GM23248 (cell line): Measurements from ENCODE around the gene PRDM7. TPM values are rescaled to one million over a fixed set of nuclear protein-coding genes. Genes with fewer than 3 reads are reported as not detected.

Experiments used
- DNase-seq: peaks from one replicate; pipeline ENCODE4 v3.0.0-alpha.2; 2015
- H2AFZ ChIP-seq: fragments of 200-600 bp; sonication (generic); 2 replicates; pipeline ENCODE4 v1.6.1; 2016; ENCODE audit warnings: antibody characterized with exemption
- H3F3A ChIP-seq: fragments of 200-600 bp; sonication (generic); 2 replicates; pipeline ENCODE4 v1.6.1; 2016; ENCODE audit warnings: mild to moderate bottlenecking, antibody characterized with exemption, mixed run types; ENCODE audit not compliant: insufficient read depth
- H3K27ac ChIP-seq: fragments of 200-600 bp; sonication (generic); 2 replicates; pipeline ENCODE4 v1.5.1; 2016; ENCODE audit warnings: mild to moderate bottlenecking
- H3K27me3 ChIP-seq: fragments of 200-600 bp; sonication (generic); replicated peaks from 2 replicates; pipeline ENCODE4 v1.6.1; 2016; ENCODE audit warnings: mild to moderate bottlenecking; ENCODE audit not compliant: insufficient read depth
- H3K36me3 ChIP-seq: fragments of 200-600 bp; sonication (generic); 2 replicates; pipeline ENCODE4 v1.6.1; 2016; ENCODE audit warnings: low read depth, mild to moderate bottlenecking
- H3K4me1 ChIP-seq: fragments of 200-600 bp; sonication (generic); 2 replicates; pipeline ENCODE4 v1.6.1; 2016; ENCODE audit warnings: mild to moderate bottlenecking; ENCODE audit not compliant: insufficient read depth
- H3K4me2 ChIP-seq: fragments of 200-600 bp; sonication (generic); one replicate; pipeline ENCODE4 v1.6.1; 2016; ENCODE audit warnings: mild to moderate bottlenecking; ENCODE audit not compliant: unreplicated experiment
- H3K4me3 ChIP-seq: fragments of 200-600 bp; sonication (generic); 2 replicates; pipeline ENCODE4 v1.5.1; 2016; ENCODE audit warnings: mild to moderate bottlenecking
- H3K79me2 ChIP-seq: fragments of 200-600 bp; sonication (generic); 2 replicates; pipeline ENCODE4 v1.6.1; 2016; ENCODE audit warnings: mild to moderate bottlenecking; ENCODE audit not compliant: insufficient read depth
- H3K9ac ChIP-seq: fragments of 200-600 bp; sonication (generic); 2 replicates; pipeline ENCODE4 v1.6.1; 2016; ENCODE audit warnings: mild to moderate bottlenecking
- H3K9me2 ChIP-seq: fragments of 200-600 bp; sonication (generic); 2 replicates; pipeline ENCODE4 v1.6.1; 2016; ENCODE audit warnings: mixed run types, mild to moderate bottlenecking, moderate library complexity; ENCODE audit not compliant: insufficient read depth
- H3K9me3 ChIP-seq: fragments of 200-600 bp; sonication (generic); one replicate; pipeline ENCODE4 v1.6.1; 2017; ENCODE audit warnings: low read depth
- H4K20me1 ChIP-seq: fragments of 200-600 bp; sonication (generic); 2 replicates; pipeline ENCODE4 v1.6.0; 2016; ENCODE audit not compliant: insufficient read depth
- EZH2 ChIP-seq: fragments of 200-600 bp; sonication (generic); IDR thresholded peaks from 2 replicates; pipeline ENCODE4 v1.6.1; 2018; ENCODE audit warnings: antibody characterized with exemption, mild to moderate bottlenecking; ENCODE audit not compliant: insufficient read depth, poor library complexity, severe bottlenecking
- EZH2phosphoT487 ChIP-seq: fragments of 200-600 bp; sonication (generic); IDR thresholded peaks from 2 replicates; pipeline ENCODE4 v1.6.1; 2018; ENCODE audit warnings: antibody characterized with exemption, moderate library complexity, mild to moderate bottlenecking, low read depth; ENCODE audit not compliant: insufficient read depth
- WGBS, 2 experiments: methylation state at CpG; one replicate each; pipeline ENCODE4 v1.1.6; 2015 to 2017; ENCODE audit warnings: low lambda C conversion rate in 2 of 2, low coverage in 1 of 2; ENCODE audit errors: missing lambda C conversion rate in 2 of 2; 5-methylcytosine and 5-hydroxymethylcytosine counted together
- in situ Hi-C: fragments of 300-500 bp; cut with MboI; formaldehyde crosslinking; loops from 2 replicates; pipeline ENCODE4 v1.15.0; 2020
- polyA plus RNA-seq: library from polyadenylated mRNA; unstranded; fragments of >200 nt; fragmentation: Nextera tagmentation; extraction: Ambion mirVana; gene quantifications from 2 replicates; pipeline ENCODE4 v1.2.1, GENCODE V29; 2016
- total RNA-seq: library from RNA; depleted of rRNA; stranded (reverse); fragments of >200 nt; shearing (Covaris generic); gene quantifications from 2 replicates; pipeline ENCODE4 v1.2.3, GENCODE V29; 2014

Gene PRDM7
- total and polyA plus RNA-seq, 2 experiments from 2014 or later = not detected

DNA sequence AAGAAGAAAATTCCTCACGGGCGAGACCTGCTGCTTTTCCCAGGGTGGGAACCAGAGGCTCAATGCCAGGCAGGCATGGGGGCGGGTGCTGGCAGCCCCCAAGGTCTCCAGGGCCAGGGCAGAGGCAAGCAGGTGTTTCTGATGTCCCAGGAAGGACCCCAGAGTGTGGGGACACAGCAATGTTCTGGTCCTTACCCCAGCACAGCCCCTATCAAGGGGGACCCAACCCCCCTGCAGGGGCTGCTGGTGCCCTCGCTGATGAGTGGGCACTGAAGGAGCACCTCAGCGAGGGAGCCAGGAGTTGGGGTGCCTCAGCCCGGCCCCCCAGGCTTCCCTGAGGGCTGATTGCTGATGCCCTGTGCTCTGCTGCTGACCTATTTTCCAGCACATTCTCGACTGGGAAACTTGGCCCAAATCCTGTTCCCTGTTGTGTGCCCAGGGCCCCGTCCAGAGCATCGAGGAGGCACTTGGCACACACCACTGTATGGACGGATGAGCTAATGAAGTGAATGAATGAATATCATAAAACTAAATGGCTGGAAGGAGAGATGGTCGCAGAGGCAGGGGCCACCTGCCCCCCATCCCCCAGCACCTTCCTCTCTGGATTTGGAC, 60.7 kb downstream of the PRDM7 start:
- in situ Hi-C loops = no loop called here
- no peak overlapping the region for H2AFZ ChIP-seq
- no peaks in the 10 kb centered on the region for H4K20me1 ChIP-seq
- no peak overlapping the region for H3K4me2 ChIP-seq
- WGBS, 2 experiments = 45 to 49% methylated on average over 11 of the region's 11 CpGs
- no peaks in the 10 kb centered on the region for H3K79me2 ChIP-seq
- no peaks in the 10 kb centered on the region for H3K9me3 ChIP-seq
- peaks cover 14% of the 10 kb centered on the region for H3F3A ChIP-seq
- TF ChIP-seq EZH2 (no peak), EZH2phosphoT487 (no peak)
- H3K27me3 ChIP-seq = no peaks in the 10 kb centered on the region
- H3K4me3 ChIP-seq = no peak overlapping the region
- DNase-seq = no peak
- H3K36me3 ChIP-seq = no peaks in the 10 kb centered on the region
- no peak overlapping the region for H3K27ac ChIP-seq
- H3K4me1 ChIP-seq = peaks cover 14% of the 10 kb centered on the region
- no peak overlapping the region for H3K9ac ChIP-seq
- no peaks in the 10 kb centered on the region for H3K9me2 ChIP-seq

DNA sequence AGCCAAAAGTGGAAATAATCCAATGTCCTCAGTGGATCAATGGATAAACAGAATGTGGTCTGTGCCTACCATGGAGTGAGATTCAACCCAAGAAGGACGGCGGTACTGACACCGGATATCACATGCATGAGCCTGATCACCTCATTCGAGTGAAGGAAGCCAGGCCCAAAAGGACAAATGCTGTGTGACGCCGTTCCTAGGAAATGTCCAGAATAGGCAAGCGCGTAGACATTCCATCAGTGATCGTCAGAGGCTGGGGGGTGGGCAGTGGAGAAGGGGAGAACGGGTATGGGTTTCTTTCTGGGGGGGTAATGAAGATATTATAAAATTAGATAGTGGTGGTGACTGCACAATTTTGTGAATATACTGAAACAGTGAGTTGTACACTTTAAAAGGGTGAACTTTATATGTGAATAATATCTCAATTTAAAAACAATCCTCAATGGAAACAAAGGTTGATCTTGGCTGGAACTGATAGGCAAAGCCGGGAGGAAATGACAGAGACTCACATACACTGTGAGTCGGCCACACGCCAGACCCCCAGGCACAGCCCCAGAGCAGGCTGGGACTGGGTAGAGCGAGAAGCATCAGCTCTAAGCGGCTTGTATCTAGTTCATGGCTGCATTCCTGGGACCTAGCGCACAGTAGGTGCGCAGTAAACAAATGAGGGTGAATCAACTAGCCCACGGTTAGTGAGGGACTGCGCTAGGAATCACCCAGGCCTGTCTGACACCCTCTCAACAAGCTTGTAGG, 61.4 kb downstream of the PRDM7 start:
- Histone ChIP-seq H3K4me1 (peaks cover 7% of the 10 kb centered on the region), H3K4me2 (no peak overlapping the region), H3K9me3 (no peaks in the 10 kb centered on the region), H3K4me3 (no peak overlapping the region), H3K27ac (no peak overlapping the region), H3K79me2 (no peaks in the 10 kb centered on the region), H3F3A (peaks cover 7% of the 10 kb centered on the region), H3K36me3 (no peaks in the 10 kb centered on the region), H4K20me1 (no peaks in the 10 kb centered on the region), H3K9ac (no peak overlapping the region), H3K9me2 (no peaks in the 10 kb centered on the region), H3K27me3 (no peaks in the 10 kb centered on the region), H2AFZ (no peak overlapping the region)
- WGBS, 2 experiments = 83 to 86% methylated on average over 19 of the region's 19 CpGs
- in situ Hi-C loops = no loop called here
- DNase-seq = no peak
- no peak for TF ChIP-seq EZH2
- no peak for TF ChIP-seq EZH2phosphoT487

DNA sequence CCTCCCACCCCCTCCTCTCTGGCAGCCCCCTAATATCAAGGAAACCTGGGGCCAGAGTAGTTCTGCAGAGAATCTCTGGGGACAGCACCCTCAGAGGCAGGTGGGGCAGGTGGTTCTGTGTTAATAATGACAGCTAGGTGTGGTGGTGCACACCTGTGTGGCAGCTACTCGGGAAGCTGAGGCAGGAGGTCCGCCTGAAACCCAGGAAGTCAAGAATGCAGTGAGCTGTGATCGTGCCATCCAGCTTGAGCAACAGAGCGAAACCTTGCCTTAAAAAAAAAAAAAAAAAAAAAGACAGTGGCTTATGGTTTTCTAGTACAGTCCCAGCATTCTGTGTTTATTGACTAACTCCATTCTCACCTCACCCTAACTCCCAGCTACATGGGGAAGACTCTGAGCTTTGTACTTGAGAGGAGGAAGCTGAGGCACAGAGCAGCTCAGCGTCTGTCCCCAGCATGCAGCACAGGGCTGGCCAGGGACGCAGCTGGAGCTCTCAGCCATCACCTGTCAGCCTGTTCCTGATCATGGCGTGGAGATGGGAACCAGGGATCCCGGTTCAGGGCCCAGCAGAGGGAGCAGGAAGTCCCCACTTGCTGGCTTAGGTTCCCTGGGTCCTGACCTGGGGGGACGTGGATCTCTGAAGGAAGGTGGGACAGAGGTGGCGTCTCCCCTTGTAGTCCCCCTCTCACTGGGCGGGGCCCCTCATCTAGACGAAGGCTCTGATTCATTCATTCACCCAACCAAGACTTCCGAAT, 64.0 kb downstream of the PRDM7 start:
- H3K4me2 ChIP-seq = no peak overlapping the region
- 64 to 68% methylated on average over 10 to 13 of the region's 13 CpGs for WGBS, 2 experiments

DNA sequence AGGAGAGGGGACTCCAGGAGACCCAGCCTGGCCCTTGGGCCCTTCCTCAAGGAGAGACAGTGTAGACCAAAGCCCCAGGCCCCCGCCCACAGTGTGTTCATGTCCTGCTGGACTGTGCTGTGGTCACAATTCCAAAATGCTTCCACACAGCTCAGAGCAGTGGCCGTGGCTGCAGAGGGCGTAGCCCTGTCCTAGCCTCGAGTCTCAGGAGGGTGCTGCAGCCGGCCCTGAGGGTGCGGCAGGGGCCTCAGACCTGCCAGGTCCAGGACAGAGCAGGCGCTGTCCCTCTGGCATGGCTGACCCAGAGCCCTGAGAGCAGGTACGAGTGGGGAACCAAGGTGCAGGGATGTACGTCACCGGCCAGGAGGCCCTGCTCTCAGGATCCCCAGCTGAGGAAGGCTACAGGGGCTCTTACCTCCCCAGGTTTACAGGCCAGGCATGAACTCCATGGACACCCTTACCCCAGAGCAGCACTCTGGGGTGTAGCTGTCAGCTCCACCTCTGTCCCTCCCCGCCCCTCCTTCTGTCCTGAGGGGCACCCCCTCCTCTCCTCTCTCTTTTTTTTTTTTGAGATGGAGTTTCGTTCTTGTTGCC, 65.1 kb downstream of the PRDM7 start:
- H3K4me2 ChIP-seq = no peak overlapping the region
- WGBS, 2 experiments = 61 to 71% methylated on average over 8 to 10 of the region's 12 CpGs
- H3K9me3 ChIP-seq = no peaks in the 10 kb centered on the region
- DNase-seq = no peak
- in situ Hi-C loops = no loop called here
- no peaks in the 10 kb centered on the region for H3K27me3 ChIP-seq
- H3K79me2 ChIP-seq = no peaks in the 10 kb centered on the region
- TF ChIP-seq EZH2 (no peak), EZH2phosphoT487 (no peak)
- H3F3A ChIP-seq = no peaks in the 10 kb centered on the region
- H2AFZ ChIP-seq = no peak overlapping the region
- H3K36me3 ChIP-seq = no peaks in the 10 kb centered on the region
- no peak overlapping the region for H3K4me3 ChIP-seq
- H3K9me2 ChIP-seq = no peaks in the 10 kb centered on the region
- no peaks in the 10 kb centered on the region for H3K4me1 ChIP-seq
- no peak overlapping the region for H3K27ac ChIP-seq
- no peaks in the 10 kb centered on the region for H4K20me1 ChIP-seq
- no peak overlapping the region for H3K9ac ChIP-seq

More for the DNA sequence above, 64.0 kb downstream of the PRDM7 start:
- Histone ChIP-seq H3K79me2 (no peaks in the 10 kb centered on the region), H3K9me3 (no peaks in the 10 kb centered on the region), H3K27me3 (no peaks in the 10 kb centered on the region), H3K36me3 (no peaks in the 10 kb centered on the region), H3K4me3 (no peak overlapping the region), H3K27ac (no peak overlapping the region), H3F3A (no peaks in the 10 kb centered on the region), H3K9ac (no peak overlapping the region), H3K4me1 (no peaks in the 10 kb centered on the region), H3K9me2 (no peaks in the 10 kb centered on the region), H4K20me1 (no peaks in the 10 kb centered on the region), H2AFZ (no peak overlapping the region)
- no peak for DNase-seq
- in situ Hi-C loops = no loop called here
- TF ChIP-seq EZH2 = no peak
- no peak for TF ChIP-seq EZH2phosphoT487
